SU-DHL-6 (cell line): Measurements from ENCODE around the gene STK4.

Experiments
- EZH2phosphoT487 ChIP-seq: fragments of 200-600 bp; sonication (generic), shearing (Covaris generic); conservative IDR thresholded peaks from 2 replicates; pipeline ENCODE4 v1.6.1; 2018; ENCODE audit warnings: mild to moderate bottlenecking, antibody characterized with exemption, low read length, moderate library complexity, mixed read lengths
- TF ChIP-seq, protein P1 (sequence below): fragments of 200-600 bp; sonication (generic); IDR thresholded peaks from one replicate; pipeline ENCODE4 v1.5.1; 2017; ENCODE audit warnings: antibody characterized with exemption, mild to moderate bottlenecking, low read length, moderate library complexity; ENCODE audit not compliant: insufficient read depth, poor library complexity, severe bottlenecking

DNA sequence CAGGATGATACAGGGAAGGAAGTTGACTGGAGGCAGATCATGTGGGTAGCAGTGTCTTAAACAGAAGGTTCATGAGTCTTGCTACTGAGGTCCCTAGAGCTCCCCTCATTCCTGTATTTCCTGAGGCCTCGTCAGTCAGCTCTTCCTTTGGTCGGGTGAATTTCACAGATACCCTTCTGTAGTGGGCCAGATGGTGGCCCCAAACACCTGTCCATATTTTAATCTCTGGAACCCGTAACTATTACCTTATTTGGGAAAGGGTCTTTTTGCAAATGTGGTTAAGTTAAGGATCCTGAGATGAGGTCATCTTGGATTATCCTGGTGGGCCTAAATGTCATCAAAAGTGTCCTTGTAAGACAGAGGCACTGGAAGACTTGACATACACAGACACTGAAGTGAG lies 125.1 kb downstream of the STK4 start:
- TF ChIP-seq, protein P1, sequence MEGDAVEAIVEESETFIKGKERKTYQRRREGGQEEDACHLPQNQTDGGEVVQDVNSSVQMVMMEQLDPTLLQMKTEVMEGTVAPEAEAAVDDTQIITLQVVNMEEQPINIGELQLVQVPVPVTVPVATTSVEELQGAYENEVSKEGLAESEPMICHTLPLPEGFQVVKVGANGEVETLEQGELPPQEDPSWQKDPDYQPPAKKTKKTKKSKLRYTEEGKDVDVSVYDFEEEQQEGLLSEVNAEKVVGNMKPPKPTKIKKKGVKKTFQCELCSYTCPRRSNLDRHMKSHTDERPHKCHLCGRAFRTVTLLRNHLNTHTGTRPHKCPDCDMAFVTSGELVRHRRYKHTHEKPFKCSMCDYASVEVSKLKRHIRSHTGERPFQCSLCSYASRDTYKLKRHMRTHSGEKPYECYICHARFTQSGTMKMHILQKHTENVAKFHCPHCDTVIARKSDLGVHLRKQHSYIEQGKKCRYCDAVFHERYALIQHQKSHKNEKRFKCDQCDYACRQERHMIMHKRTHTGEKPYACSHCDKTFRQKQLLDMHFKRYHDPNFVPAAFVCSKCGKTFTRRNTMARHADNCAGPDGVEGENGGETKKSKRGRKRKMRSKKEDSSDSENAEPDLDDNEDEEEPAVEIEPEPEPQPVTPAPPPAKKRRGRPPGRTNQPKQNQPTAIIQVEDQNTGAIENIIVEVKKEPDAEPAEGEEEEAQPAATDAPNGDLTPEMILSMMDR = no peak
- TF ChIP-seq EZH2phosphoT487 = no peak
